HCT116 (cell line): ENCODE data around the gene SMIM32. TPM values are rescaled to one million over a fixed set of nuclear protein-coding genes. Genes with fewer than 3 reads are reported as not detected.

Experiments used
- ATAC-seq: fragments of 200-7000 bp; cut with Tn5 transposase; 2 replicates; pipeline ENCODE4 v1.9.1; 2020; ENCODE audit warnings: mild to moderate bottlenecking, moderate library complexity
- BruUV-seq: library from RNA; stranded (reverse); fragments of 400-500 nt; replicated peaks from 2 replicates; lab custom pipeline; 2021; lab: Mats Ljungman, UMichigan
- CTCF ChIA-PET: fragments of 300-600 bp; sonication (Branson Sonifier 250); formaldehyde crosslinking; loops from one replicate; lab custom pipeline; 2021; ENCODE audit warnings: antibody characterized with exemption; lab: Charles Lee
- POLR2A ChIA-PET: fragments of 300-600, 350-600 bp; sonication (Branson Sonifier 250); formaldehyde crosslinking; loops from one replicate; lab custom pipeline; 2021; ENCODE audit warnings: antibody characterized with exemption; lab: Charles Lee
- RAD21 ChIA-PET, 2 experiments: fragments of 300-600 bp; sonication (Branson Sonifier 250); formaldehyde crosslinking; loops; one replicate each; lab custom pipeline; 2023; ENCODE audit warnings: low total read pairs in 2 of 2; ENCODE audit not compliant: uncharacterized antibody in 2 of 2, unreplicated experiment in 2 of 2, low non-redundant PET in 1 of 2; lab: Charles Lee
- DNase-seq: peaks from one replicate; pipeline ENCODE4 v3.0.0-alpha.2; 2010; ENCODE audit warnings: low read depth, low spot score
- H2AFZ ChIP-seq: fragments of 200-600 bp; shearing (Covaris generic), sonication (generic); 2 replicates; pipeline ENCODE4 v1.6.1; 2017; ENCODE audit warnings: low read depth, mixed run types, mixed read lengths, antibody characterized with exemption, low read length; ENCODE audit not compliant: poor library complexity, severe bottlenecking
- H3K27ac ChIP-seq: 2 replicates; pipeline ENCODE4 v1.5.1; 2012; ENCODE audit warnings: low read depth, low read length
- H3K27me3 ChIP-seq: fragments of 200-600 bp; sonication (generic); 2 replicates; pipeline ENCODE4 v1.6.1; 2016; ENCODE audit warnings: mixed run types, low read length, mixed read lengths; ENCODE audit not compliant: insufficient read depth
- H3K36me3 ChIP-seq, 2 experiments: fragments of 200-500 bp in 1 of 2; fragments of 200-600 bp in 1 of 2; sonication (Bioruptor generic) in 1 of 2; sonication (generic) in 1 of 2; 2 replicates each; pipeline versions ENCODE4 v1.5.1 to v1.6.1; 2014 to 2016; ENCODE audit warnings: low read length in 2 of 2, inconsistent platforms in 1 of 2, mixed read lengths in 1 of 2, mixed run types in 1 of 2; ENCODE audit not compliant: insufficient read depth in 2 of 2, control insufficient read depth in 1 of 2
- H3K4me1 ChIP-seq, 2 experiments: fragments of 200-600 bp in 1 of 2; sonication (generic) in 1 of 2; 2 replicates each; pipeline versions ENCODE4 v1.5.1 to v1.6.1; 2012 to 2017; ENCODE audit warnings: low read length in 2 of 2, inconsistent platforms in 1 of 2, mild to moderate bottlenecking in 1 of 2, mixed read lengths in 1 of 2, mixed run types in 1 of 2, moderate library complexity in 1 of 2; ENCODE audit not compliant: insufficient read depth in 2 of 2, control insufficient read depth in 1 of 2
- H3K4me2 ChIP-seq: fragments of 200-600 bp; sonication (generic); 2 replicates; pipeline ENCODE4 v1.6.1; 2017; ENCODE audit warnings: mixed run types, low read length, mixed read lengths
- H3K4me3 ChIP-seq, 2 experiments: fragments of 200-600 bp in 1 of 2; sonication (generic) in 1 of 2; replicated peaks in 1 of 2; 2 replicates each; pipeline ENCODE4 v1.5.1; 2011 to 2016; ENCODE audit warnings: low read length in 2 of 2, control low read depth in 1 of 2, low read depth in 1 of 2, mild to moderate bottlenecking in 1 of 2, mixed read lengths in 1 of 2, mixed run types in 1 of 2
- H3K79me2 ChIP-seq: fragments of 200-600 bp; sonication (generic); 2 replicates; pipeline ENCODE4 v1.6.1; 2017; ENCODE audit warnings: mild to moderate bottlenecking, mixed run types, low read length, moderate library complexity, mixed read lengths; ENCODE audit not compliant: insufficient read depth
- H3K9ac ChIP-seq: fragments of 200-600 bp; sonication (generic); 2 replicates; pipeline ENCODE4 v1.6.1; 2016; ENCODE audit warnings: low read length, mixed read lengths
- H3K9me2 ChIP-seq: fragments of 200-600 bp; sonication (generic), shearing (Covaris generic); 2 replicates; pipeline ENCODE4 v1.6.1; 2017; ENCODE audit warnings: mixed run types, mild to moderate bottlenecking, moderate library complexity; ENCODE audit not compliant: insufficient read depth
- H3K9me3 ChIP-seq, 2 experiments: fragments of 200-500 bp in 1 of 2; fragments of 200-600 bp in 1 of 2; sonication (Bioruptor generic) in 1 of 2; sonication (generic) in 1 of 2; 2 replicates each; pipeline ENCODE4 v1.6.1; 2014 to 2017; ENCODE audit warnings: low read length in 2 of 2, mixed read lengths in 2 of 2, inconsistent platforms in 1 of 2, low read depth in 1 of 2, mild to moderate bottlenecking in 1 of 2, mixed run types in 1 of 2, moderate library complexity in 1 of 2; ENCODE audit not compliant: control insufficient read depth in 1 of 2, insufficient read depth in 1 of 2
- H4K20me1 ChIP-seq: fragments of 200-600 bp; sonication (generic), shearing (Covaris generic); 2 replicates; pipeline ENCODE4 v1.6.1; 2017; ENCODE audit warnings: mixed run types, mild to moderate bottlenecking, moderate library complexity; ENCODE audit not compliant: insufficient read depth
- CBX3 ChIP-seq: IDR thresholded peaks from 2 replicates; pipeline ENCODE4 v1.6.1; 2012; ENCODE audit warnings: low read depth
- EGR1 ChIP-seq: IDR thresholded peaks from 2 replicates; pipeline ENCODE4 v1.6.1; 2012; ENCODE audit warnings: low read depth
- ELF1 ChIP-seq: IDR thresholded peaks from 2 replicates; pipeline ENCODE4 v1.6.1; 2012; ENCODE audit warnings: low read depth, borderline replicate concordance
- EZH2phosphoT487 ChIP-seq: fragments of 200-600 bp; IDR thresholded peaks from 2 replicates; pipeline ENCODE4 v1.6.1; 2018; ENCODE audit warnings: antibody characterized with exemption, borderline replicate concordance
- POLR2AphosphoS5 ChIP-seq: IDR thresholded peaks from 2 replicates; pipeline ENCODE4 v1.6.1; 2011; ENCODE audit warnings: mild to moderate bottlenecking, low read depth, low read length, moderate library complexity
- SIN3A ChIP-seq: IDR thresholded peaks from 2 replicates; pipeline ENCODE4 v1.6.1; 2012; ENCODE audit warnings: low read depth
- ZFX ChIP-seq: fragments of 450-650 bp; IDR thresholded peaks from 2 replicates; pipeline ENCODE4 v1.6.1; 2017
- intact Hi-C: fragments of 100-400 bp; cut with micrococcal nuclease; formaldehyde crosslinking; loops from 2 replicates; pipeline ENCODE4 v1.10.0; 2022
- total RNA-seq: library from RNA; stranded (reverse); gene quantifications from one replicate; pipeline ENCODE4 v1.2.1, GENCODE V29; 2021; ENCODE audit not compliant: unreplicated experiment
- TF ChIP-seq, protein P1 (sequence below): IDR thresholded peaks from 2 replicates; pipeline ENCODE4 v1.6.1; 2012; ENCODE audit warnings: low read depth

The SMIM32 gene
- total RNA-seq, 1 experiment from 2014 or later = not detected

DNA sequence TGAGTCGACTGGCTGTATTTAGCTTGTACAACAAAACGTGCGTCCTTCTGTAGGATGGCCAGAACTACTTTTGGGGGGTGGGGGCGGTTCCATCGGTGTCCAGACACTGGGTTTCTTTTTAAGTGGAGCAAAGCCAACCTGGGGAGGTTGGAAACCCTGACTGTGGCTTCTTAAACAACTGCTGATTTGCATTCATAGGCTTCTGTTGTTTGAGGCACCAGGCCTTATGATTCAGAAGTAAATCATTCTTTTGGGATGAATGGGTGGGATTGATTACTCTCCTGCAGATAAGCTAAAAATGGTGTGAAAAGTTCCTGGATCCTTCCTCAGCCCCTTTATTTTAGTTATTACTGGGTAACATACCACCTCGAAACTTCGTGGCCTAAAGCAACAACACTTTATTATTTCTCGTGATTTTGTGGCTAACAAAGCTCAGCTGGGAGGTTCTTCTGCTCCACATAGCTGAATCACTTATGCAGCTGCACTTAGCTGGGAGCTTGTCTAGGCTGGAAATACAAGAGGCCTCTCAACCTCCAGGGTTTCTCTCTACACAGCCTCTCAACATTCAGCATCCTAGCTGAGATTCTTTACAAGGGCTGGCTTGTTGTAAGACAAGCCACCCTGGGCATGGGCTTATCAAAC is 12.2 kb upstream of the SMIM32 start:
- Histone ChIP-seq H2AFZ (no peak overlapping the region), H3K79me2 (no peaks in the 10 kb centered on the region), H3K36me3 (no peaks in the 10 kb centered on the region), H3K4me3 (no peak overlapping the region), H3K27ac (no peak overlapping the region), H4K20me1 (no peaks in the 10 kb centered on the region), H3K27me3 (no peaks in the 10 kb centered on the region), H3K9me2 (no peaks in the 10 kb centered on the region), H3K4me2 (no peak overlapping the region), H3K9me3 (no peaks in the 10 kb centered on the region), H3K4me1 (no peaks in the 10 kb centered on the region), H3K9ac (no peak overlapping the region)
- CTCF ChIA-PET = no interaction called here
- no peak for TF ChIP-seq CBX3
- no peak for TF ChIP-seq EZH2phosphoT487
- no peak for TF ChIP-seq POLR2AphosphoS5
- TF ChIP-seq, protein P1, sequence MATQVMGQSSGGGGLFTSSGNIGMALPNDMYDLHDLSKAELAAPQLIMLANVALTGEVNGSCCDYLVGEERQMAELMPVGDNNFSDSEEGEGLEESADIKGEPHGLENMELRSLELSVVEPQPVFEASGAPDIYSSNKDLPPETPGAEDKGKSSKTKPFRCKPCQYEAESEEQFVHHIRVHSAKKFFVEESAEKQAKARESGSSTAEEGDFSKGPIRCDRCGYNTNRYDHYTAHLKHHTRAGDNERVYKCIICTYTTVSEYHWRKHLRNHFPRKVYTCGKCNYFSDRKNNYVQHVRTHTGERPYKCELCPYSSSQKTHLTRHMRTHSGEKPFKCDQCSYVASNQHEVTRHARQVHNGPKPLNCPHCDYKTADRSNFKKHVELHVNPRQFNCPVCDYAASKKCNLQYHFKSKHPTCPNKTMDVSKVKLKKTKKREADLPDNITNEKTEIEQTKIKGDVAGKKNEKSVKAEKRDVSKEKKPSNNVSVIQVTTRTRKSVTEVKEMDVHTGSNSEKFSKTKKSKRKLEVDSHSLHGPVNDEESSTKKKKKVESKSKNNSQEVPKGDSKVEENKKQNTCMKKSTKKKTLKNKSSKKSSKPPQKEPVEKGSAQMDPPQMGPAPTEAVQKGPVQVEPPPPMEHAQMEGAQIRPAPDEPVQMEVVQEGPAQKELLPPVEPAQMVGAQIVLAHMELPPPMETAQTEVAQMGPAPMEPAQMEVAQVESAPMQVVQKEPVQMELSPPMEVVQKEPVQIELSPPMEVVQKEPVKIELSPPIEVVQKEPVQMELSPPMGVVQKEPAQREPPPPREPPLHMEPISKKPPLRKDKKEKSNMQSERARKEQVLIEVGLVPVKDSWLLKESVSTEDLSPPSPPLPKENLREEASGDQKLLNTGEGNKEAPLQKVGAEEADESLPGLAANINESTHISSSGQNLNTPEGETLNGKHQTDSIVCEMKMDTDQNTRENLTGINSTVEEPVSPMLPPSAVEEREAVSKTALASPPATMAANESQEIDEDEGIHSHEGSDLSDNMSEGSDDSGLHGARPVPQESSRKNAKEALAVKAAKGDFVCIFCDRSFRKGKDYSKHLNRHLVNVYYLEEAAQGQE = no peak
- no peak for TF ChIP-seq ELF1
- TF ChIP-seq SIN3A = no peak
- no peak for TF ChIP-seq ZFX
- no peak for TF ChIP-seq EGR1
- BruUV-seq = no TSS peak
- intact Hi-C loops = no loop called here
- no peak for DNase-seq
- RAD21 ChIA-PET = no interaction called here
- POLR2A ChIA-PET = no interaction called here
- no peak for ATAC-seq
